Fibroblast of villous mesenchyme (primary cell): ENCODE results near the gene RASA3. TPM values are rescaled to one million over a fixed set of nuclear protein-coding genes. Genes with fewer than 3 reads are reported as not detected.

ENCODE experiments used
- DNase-seq: peaks from one replicate; pipeline ENCODE4 v3.0.0-alpha.2; 2010; ENCODE audit warnings: low read depth
- H3K4me3 ChIP-seq: 2 replicates; pipeline ENCODE4 v1.5.1; 2011; ENCODE audit warnings: low read depth, mild to moderate bottlenecking, low read length
- total RNA-seq: library from RNA; depleted of rRNA; stranded (reverse); fragments of >200 nt; gene quantifications from 2 replicates; pipeline ENCODE4 v1.2.3, GENCODE V29; 2012
- TF ChIP-seq, protein P1 (sequence below): IDR thresholded peaks from 2 replicates; pipeline ENCODE4 v1.5.1; 2012; ENCODE audit warnings: low read depth, mild to moderate bottlenecking, low read length; ENCODE audit not compliant: insufficient read depth

RASA3 gene
- total RNA-seq, 1 donor: 34.1 TPM

DNA sequence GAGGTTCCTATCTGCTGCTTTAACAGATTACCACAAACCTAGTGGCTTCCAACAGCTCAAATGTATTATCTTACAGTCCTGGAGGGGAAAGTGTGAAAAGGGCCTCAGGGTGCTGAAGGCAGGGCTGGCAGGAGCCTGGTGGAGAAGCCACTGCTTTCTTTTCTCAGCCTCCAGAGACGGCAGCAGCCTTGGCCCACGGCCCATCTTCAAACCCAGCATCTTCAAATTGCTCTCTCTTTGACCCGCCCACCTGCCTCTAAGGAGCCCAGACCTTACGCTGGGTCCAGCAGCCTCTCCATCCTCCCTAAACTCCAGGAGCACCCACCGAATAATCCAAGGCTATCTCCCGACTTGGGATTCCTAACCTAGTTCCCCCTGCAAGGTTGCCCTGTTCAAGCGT lies 194.2 kb downstream of the RASA3 start:
- TF ChIP-seq, protein P1, sequence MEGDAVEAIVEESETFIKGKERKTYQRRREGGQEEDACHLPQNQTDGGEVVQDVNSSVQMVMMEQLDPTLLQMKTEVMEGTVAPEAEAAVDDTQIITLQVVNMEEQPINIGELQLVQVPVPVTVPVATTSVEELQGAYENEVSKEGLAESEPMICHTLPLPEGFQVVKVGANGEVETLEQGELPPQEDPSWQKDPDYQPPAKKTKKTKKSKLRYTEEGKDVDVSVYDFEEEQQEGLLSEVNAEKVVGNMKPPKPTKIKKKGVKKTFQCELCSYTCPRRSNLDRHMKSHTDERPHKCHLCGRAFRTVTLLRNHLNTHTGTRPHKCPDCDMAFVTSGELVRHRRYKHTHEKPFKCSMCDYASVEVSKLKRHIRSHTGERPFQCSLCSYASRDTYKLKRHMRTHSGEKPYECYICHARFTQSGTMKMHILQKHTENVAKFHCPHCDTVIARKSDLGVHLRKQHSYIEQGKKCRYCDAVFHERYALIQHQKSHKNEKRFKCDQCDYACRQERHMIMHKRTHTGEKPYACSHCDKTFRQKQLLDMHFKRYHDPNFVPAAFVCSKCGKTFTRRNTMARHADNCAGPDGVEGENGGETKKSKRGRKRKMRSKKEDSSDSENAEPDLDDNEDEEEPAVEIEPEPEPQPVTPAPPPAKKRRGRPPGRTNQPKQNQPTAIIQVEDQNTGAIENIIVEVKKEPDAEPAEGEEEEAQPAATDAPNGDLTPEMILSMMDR: no peak
- H3K4me3 ChIP-seq: no peak overlapping the region
- DNase-seq: no peak

DNA sequence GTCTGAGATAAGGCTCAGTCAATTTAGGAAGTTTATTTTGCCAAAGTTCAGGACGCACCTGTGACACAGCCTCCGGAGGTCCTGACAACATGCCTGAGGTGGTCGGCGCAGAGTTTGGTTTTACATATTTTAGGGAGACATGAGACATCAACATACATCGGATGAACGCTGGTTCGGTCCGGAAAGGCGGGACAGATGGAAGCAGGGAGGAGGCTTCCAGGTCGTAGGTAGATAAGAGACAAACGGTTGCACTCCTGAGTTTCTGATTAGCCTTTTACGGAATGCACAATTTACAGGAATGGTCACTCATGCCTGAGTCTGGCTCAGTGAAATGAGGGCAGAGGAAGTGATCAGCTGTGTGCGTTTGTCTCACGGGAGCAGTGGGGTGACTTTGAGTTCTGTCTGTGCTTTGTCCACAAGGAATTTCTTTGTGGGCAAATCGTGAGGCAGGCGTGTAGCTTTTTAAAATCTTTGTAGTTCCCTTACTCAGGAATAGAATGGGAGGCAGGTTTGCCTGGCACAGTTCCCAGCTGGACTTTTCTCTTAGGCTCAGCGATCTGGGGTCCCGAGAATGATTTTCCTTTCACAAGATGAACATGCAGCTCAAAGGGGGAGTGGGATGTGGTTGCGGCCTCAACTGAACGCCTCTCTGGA lies 194.8 kb downstream of the RASA3 start:
- no peak for DNase-seq
- TF ChIP-seq, protein P1: no peak
- H3K4me3 ChIP-seq: no peak overlapping the region

DNA sequence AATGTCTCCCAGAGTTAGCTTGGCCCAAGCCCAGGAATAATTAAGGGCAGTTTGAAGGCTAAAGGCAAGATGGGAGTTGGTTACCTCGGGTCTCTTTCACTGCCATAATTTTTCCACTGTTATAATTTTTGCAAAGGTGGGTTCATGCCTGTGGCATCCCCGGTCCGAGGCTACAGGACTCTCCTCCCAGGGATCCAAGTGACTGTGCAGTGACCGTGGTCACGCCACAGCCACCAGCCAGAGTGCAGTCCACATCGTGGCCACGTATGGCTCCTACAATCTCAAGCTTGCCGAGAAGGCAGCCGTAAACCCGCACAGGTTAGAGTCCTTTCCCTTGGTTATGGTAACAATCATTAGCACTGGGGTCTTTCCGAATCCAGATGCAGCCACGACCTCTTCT lies 195.3 kb downstream of the RASA3 start:
- DNase-seq: no peak
- no peak overlapping the region for H3K4me3 ChIP-seq
- TF ChIP-seq, protein P1: no peak

DNA sequence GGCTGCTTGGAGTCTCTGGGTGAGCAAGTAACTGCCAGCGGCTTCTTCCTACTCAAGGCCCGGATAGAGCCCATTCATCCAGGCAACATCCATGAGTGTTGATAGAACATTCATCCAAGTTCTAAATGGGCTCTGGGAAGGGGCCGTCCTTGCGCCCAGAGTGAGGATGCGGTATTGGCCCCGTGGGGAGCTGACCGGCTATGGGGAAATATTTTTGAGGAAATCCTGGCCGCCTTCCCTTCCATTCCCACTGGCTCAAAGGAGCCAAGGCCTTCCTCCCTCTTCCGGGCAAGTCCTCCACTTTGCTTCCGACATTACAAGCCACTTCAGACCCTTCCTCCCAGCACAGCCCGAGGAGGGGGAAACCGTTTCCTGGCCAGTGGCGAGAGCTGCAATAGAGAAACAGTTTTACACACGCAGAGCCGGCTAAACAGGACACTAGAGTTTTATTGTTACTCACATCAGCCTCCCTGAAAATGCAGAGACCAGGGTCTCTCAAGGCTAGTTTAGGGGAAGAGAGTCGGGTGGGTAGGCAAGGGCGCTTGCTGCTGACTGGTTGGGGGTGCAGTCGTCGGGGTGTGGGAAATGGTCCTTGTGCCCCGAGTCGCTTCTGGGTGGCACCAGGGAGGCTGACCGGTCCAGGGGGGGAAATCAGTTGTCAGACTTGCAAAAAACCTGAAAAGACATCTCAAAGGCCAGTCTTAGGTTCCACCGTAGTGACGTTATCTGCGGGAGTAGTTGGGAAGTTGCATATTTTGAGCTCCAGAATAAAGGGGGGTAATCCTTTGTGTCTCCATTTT lies 196.1 kb downstream of the RASA3 start:
- no peak for DNase-seq
- H3K4me3 ChIP-seq: no peak overlapping the region
- TF ChIP-seq, protein P1: no peak

DNA sequence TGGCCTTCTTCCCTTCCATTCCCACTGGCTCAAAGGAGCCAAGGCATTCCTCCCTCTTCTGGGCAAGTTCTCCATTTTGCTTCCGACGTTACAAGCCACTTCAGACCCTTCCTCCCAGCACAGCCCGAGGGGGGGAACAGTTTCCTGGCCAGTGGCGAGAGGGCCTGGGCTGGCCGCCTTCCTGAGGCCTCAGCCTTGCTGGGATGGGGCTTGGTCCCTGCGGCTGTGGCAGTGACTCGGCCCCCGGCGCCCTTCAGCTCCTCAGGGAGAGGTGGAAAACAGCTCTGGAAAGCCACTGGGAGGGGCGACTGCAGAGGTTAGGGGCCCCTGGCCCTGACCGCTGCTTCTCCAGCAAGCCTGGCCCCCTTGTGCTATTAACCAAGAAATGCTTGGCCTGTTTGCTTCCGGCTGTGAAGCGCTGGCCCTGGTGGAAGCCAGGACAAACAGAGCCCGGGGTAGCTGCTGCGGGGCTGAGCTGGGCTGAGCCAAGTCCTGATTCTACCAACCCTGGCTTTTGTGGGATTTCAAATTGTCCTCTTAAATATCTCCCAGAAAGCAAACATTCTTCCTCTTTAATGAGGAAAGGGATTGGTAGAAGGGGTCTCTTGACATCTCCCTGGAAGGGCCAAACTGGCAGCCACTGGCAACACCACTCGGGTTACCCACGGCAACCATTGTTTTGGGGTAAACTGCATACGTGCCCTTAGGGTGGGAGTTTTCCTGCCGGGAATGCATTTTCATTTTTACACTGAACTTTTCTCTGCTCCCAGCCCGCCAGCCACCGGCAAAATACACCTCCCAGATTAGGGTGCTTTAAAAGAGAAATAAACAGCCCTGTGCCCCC lies 197.2 kb downstream of the RASA3 start:
- TF ChIP-seq, protein P1: no peak
- H3K4me3 ChIP-seq: no peak overlapping the region
- DNase-seq: no peak

DNA sequence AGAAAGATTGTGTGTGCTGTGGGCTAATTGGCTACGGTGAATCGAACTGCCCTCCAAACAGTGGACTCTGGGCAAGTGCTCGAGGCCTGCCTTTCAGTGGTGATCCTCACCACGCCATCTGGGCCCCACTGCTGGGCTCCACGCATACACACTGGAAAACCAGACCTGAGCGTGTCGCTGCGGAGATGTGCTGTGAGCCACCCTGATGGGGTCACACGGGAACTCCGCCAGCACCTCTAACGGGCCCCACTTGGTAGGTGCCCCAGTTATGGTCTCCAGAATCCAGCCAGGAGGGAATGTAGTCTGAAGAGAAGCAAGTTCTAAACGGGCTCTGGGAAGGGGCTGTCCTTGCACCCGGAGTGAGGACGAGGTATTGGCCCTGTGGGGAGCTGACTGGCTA lies 197.8 kb downstream of the RASA3 start:
- no peak for DNase-seq
- TF ChIP-seq, protein P1: no peak
- H3K4me3 ChIP-seq: no peak overlapping the region
